SKM-1 treated with dmso at 0.1 percent for 144 hours (cell line): ENCODE results near the gene SEMA3F.

Experiments used
- DNase-seq: peaks from one replicate; lab custom pipeline; 2025; ENCODE audit not compliant: unreplicated experiment; lab: John Stamatoyannopoulos, UW

SEMA3F gene

DNA sequence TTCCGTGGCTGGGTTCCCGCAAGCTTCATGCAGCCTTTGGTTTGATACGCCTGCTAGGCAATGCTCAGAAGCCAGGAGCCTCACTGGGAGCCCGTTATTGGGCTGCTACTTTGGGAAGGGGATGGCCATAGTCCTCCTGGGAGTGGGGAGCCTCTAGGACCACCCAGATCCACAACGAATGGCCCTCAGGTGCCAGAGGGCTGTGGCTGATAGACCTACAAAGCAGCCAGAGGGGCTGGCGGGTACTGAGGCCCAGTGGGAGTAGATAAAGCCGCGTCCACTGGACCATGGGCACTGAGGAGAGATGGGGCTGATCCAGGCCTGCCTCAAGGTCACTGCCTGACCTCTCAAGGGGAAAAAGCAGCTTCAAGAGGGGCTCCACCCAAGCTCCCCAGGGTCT lies 37.0 kb downstream of the SEMA3F start:
- DNase-seq: no peak

DNA sequence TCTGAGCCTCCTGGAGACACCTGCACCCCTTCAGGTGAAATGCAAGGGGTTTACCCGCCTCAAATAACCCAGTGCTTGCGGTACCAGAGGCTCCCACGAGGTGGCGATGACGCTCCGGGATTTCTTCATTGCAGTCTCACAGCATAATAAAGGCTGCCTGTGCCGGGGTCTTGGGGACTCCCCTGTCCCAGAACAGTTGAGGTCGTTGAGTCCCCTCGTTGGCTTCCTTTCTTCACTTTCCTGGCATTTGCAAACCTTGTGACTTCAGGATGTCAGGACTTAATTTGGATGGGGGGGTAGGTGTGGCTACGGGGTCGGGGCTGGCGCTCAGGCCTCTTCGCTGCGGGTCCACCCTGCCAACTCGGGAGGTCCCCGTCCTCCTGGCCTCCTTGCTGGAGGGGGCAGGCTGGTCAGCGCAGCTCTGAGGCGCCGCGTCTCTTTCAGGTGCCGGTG lies 37.6 kb downstream of the SEMA3F start:
- peak; percentile 47 for DNase-seq

GRCh38 chr3:50193286-50193685 lies 38.2 kb downstream of the SEMA3F start:
- DNase-seq: no peak

DNA sequence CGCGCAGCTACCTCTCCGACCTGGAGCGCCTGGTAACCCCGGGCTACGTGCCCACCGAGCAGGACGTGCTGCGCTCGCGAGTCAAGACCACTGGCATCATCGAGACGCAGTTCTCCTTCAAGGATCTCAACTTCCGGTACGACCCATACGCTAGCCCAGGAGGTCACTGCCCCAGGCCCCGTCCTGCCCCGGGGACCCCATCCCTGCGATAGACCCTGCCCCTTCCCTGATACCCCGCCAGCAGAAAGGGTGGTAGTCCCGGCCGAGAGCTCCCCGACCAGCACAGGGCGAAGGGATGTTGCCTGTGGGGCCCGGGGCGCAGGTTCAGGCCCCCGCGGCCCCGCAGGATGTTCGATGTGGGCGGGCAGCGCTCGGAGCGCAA lies 38.6 kb downstream of the SEMA3F start:
- DNase-seq: no peak

- DNase-seq: peak; percentile 39
Observed at GRCh38 chr3:50194128-50194902, 39.2 kb downstream of the SEMA3F start.

- DNase-seq: no peak
Observed at GRCh38 chr3:50194903-50195500, 39.9 kb downstream of the SEMA3F start.

DNA sequence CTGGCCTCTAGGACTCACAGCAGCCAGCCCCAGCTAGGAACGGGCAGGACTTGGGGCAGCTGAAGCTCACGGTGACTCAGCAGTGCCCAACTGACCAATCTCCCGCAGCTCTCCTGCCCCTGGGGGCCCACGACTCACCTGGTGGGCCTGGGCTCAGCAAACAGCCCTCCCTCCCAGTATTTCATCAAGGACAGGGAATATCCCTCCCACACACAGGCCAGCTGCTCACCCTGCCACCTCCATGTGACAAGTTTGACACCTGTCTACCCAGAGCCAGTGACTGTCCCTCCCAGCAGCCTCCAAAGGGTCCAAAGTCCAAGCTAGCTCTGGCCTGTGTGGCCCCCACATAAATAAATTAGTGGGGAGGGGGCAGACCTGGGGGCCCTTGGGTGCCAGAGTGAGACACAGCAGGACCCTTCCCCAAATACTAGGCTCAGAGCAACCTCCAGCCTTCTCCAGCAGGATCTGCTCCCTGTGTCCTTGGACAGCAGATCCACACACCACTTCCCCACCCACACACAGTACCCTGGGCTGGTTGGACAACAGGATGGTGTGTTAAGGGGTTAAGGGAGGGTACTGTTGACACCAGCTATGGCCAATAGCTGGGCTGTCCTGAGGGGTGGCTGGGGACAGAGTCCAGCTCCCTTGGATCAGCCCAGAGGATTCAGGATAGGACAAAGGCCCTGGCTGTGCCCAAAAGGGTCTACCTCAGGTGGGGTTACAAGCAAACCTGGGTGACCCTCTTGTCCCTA lies 40.6 kb downstream of the SEMA3F start:
- DNase-seq: no peak

DNA sequence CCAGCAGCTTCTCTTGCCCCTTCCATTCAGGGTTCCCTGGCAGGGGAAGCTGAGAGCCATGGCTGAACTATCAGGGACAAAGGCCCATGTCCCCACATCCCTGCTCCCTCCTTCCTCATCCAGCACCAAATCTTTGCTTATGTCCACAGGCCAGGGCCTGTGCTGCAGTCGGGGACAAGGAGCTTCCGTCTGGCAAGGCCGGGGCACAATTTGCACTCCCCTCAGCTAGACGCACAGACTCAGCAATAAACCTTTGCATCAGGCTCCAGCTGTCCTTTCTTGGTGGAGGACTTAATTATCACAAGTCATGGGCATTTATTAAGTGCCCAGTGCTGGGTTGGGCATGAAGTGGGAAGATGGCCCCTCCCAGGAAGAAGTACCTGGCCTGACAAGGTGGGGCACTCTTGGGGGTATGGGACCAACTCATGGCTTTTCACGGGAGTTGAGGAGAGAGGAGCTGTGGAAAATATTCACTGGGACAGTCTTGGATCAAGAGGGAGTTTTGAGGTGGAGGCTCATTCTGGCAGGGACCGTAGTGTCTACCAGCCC lies 41.2 kb downstream of the SEMA3F start:
- DNase-seq: no peak

- DNase-seq: no peak
Observed at GRCh38 chr3:50201573-50202315, 46.6 kb downstream of the SEMA3F start.

- DNase-seq: no peak
Observed at GRCh38 chr3:50202353-50203112, 47.4 kb downstream of the SEMA3F start.

- no peak for DNase-seq
Observed at GRCh38 chr3:50203113-50203808, 48.1 kb downstream of the SEMA3F start.

DNA sequence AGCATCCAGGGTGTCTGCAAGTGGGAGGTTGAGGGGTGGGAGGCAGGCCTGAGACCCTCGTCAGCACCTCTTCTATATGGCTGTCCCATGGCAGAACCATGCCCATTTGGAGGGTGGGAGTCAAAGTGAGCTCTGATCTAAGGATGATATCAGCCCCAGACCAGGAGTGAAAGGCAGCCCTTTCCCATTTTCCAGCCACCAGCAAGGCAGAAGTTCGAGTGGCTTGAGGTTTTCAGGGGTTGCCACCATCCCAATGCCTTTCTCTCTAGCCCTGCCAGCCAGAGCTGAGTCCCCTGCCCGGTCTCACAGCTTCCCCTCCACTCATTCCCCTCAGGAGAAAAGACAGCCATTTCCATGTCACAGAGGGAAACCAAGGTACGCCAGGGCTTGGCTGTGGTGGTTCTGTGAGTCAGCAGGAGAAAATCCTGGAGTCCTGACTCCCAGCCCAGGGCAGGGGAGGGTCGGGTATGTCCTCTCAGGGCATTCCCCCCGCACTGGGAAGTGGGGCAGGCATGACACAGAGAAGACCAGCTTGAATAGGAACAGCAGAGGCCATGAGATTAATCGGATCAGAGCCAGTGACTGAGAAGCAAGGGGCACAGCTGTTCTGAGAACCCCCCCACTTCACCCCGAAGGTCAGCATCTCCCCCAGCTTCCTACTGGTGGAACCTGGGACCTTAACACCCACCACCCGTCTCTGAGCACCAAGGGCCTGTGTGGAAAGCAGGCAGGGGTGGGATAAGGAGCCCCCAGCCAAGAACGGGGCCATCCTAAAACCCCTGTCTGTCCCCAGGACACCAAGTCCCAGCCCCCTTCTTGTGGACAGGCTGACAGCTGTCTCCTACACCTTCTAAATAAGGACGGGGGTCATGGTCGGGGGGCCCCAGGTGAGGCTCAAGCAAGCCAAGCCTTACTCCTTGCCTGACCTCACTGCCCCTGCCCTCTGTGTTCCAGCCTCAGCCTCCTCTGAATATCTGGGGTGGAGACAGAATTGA lies 49.0 kb downstream of the SEMA3F start:
- no peak for DNase-seq

DNA sequence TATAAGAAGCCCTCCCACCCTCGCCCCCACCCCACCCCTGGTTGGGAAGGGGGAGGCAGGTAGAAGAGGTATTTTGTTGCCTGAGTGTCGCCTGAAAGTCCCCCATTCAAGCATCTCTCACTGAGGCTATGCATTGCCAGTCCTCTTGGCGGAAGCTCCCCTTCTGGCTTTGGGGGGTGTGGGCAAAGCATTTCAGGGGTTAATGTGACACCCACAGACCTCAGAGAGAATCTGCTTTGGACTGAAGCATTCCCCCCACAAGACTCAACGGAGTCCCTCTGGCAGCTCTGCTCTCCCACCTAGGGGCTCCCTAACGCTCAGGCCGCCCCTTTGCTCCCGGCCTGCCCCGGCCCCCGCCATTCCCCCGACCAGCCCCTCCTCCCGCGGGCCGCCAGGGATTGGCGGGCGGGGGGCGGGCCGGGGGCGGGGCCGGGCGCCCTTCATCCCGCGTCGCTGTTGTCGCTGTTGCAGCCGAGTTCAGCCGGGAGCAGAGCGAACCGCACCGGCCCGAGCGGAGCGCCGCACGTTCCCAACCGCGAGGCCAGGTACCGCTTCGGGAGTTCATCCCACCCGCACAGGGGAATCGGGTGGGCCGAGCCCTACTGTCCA lies 49.8 kb downstream of the SEMA3F start, which contains the start of gene SLC38A3:
Gene SLC38A3, plus strand, starts transcription at position 468 of the 609 bp plus-strand sequence. CDS start 8,929 bp downstream, outside the sequence.
- DNase-seq: no peak

DNA sequence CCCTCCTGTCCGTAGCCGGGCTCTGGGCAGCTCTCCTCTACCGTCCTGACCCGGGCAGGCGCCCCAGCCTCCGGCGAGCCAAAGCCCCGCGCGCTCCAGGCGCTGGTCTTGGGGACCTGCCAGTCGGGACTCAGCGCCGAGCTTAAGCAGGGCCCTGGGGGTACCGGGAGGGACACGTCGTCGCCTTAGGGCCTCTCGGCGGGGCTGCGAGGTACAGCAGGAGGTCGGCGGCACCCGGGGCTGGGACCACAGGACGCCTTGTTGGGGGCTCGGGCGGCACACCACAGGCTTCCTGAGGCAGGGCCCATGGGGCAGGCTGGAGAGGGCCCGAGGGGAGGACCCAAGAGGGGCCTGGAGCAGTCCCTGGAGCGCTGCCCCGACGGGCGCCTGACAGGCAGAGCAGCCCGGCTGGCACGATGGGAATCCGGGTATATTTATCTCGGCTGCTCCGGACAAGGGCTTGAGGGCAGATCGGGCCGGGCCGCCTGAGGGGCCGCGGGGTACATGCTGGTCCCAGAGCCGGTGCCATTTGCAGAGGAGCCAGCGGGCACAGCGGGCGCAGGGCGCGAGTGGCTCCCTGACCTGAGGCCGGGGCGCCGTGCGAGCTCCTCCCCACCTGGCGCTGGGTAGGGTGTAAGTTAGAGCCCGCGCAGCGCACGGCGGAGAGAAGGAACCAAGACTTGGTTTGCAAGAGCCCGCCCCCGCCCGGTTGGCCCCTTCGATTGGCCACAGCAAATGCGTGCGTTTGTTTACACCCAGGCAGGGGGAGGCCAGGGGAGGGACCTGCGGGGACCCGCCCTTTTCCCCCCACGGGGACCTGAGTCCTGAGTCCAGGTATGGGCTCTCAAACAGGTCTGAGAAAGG lies 50.5 kb downstream of the SEMA3F start:
- DNase-seq: no peak

GRCh38 chr3:50207359-50208042 lies 52.4 kb downstream of the SEMA3F start:
- no peak for DNase-seq

DNA sequence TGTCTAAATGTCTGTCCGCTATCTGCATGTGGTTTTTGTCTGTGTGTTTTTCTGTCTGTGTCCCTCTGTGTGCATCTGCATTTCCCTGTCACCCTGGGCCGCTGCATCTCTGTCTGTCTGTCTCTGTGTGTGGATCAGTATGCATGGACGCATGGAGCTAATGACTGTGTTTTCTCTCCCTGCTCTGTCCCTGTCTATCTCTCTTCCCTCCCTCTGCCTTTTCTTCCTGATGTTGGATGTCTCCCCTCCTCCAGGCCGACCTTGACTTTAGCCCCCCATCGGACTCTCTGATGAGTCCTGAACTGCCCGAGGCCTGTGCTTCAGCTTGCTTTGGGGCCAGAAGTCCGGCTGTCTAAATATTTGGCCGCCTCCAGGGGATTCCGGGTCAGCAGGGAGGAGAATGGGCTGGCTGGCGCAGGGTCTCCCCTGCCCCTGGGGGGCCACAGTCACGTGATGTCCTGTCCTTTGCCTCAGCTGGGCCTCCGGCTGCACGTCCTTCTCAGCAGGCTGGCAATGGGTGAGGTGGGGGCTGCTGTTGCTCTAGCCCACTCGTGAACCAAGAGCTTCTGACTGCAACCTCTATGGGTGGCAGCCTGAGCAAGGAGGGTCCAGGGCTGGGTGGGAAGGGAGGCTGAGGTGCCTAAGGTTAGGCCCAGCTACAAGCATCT lies 53.7 kb downstream of the SEMA3F start:
- DNase-seq: no peak
